T-cell (primary cell): Measurements from ENCODE around the gene LRRC73. TPM values are rescaled to one million over a fixed set of nuclear protein-coding genes. Genes with fewer than 3 reads are reported as not detected.
"Not testable (repeated sequence)": the region's sequence is repeated elsewhere in the genome, so short reads cannot be mapped to it uniquely, and the experiment has no call there.

ENCODE experiments used
- ATAC-seq, 4 experiments: fragments of 200-7000 bp in 3 of 4; fragments of 150-1000 bp in 1 of 4; cut with Tn5 transposase; replicated peaks in 1 of 4; 1 replicate in 3 of 4; 2 replicates in 1 of 4; pipeline ENCODE4 v1.10.0; 2021; ENCODE audit warnings: moderate library complexity in 3 of 4, mild to moderate bottlenecking in 2 of 4, moderate number of reproducible peaks in 1 of 4
- CTCF ChIA-PET, 2 donors: fragments of 300-600 bp; sonication (Branson Sonifier 250); formaldehyde crosslinking; loops; one replicate each; lab custom pipeline; 2022; ENCODE audit warnings: antibody characterized with exemption in 2 of 2; lab: Charles Lee
- POLR2A ChIA-PET, 2 donors: fragments of 300-600 bp; sonication (Branson Sonifier 250); formaldehyde crosslinking; loops; one replicate each; lab custom pipeline; 2022; ENCODE audit warnings: antibody characterized with exemption in 2 of 2; lab: Charles Lee
- DNase-seq, 35 experiments: peaks; one replicate each; pipeline versions ENCODE4 v3.0.0 to v3.0.0-alpha.2; 2013 to 2023
- H3K27ac ChIP-seq: one replicate; pipeline ENCODE4 v1.5.1; 2013; ENCODE audit warnings: low read length
- H3K27me3 ChIP-seq, 2 experiments: replicated peaks in 1 of 2; 1 replicate in 1 of 2; 2 replicates in 1 of 2; pipeline versions ENCODE4 v1.6.1 to v1.7.0; 2013; ENCODE audit warnings: low read length in 1 of 2, mixed read lengths in 1 of 2; ENCODE audit not compliant: control insufficient read depth in 2 of 2, insufficient read depth in 2 of 2; ENCODE audit errors: extremely low read depth in 1 of 2
- H3K36me3 ChIP-seq, 2 donors: 1 replicate in 1 of 2; 2 replicates in 1 of 2; pipeline versions ENCODE4 v1.6.1 to v1.7.0; 2013; ENCODE audit warnings: low read length in 1 of 2; ENCODE audit not compliant: control insufficient read depth in 2 of 2, insufficient read depth in 1 of 2; ENCODE audit errors: extremely low read depth in 1 of 2
- H3K4me1 ChIP-seq, 2 experiments: 1 replicate in 1 of 2; 2 replicates in 1 of 2; pipeline versions ENCODE4 v1.6.1 to v1.7.0; 2013; ENCODE audit warnings: low read length in 2 of 2, mixed read lengths in 1 of 2; ENCODE audit not compliant: insufficient read depth in 2 of 2, control insufficient read depth in 1 of 2; ENCODE audit errors: extremely low read depth in 1 of 2
- H3K4me3 ChIP-seq, 2 donors: 1 replicate in 1 of 2; 2 replicates in 1 of 2; pipeline versions ENCODE4 v1.5.1 to v1.7.0; 2013; ENCODE audit warnings: mild to moderate bottlenecking in 2 of 2, low read length in 1 of 2, moderate library complexity in 1 of 2; ENCODE audit not compliant: control insufficient read depth in 1 of 2; ENCODE audit errors: extremely low read depth in 1 of 2
- H3K9me3 ChIP-seq: 2 replicates; pipeline ENCODE4 v1.7.0; 2013
- H3K27ac Mint-ChIP-seq, 2 donors: one replicate each; pipeline ENCODE4 v1.8.0; 2020 to 2021; ENCODE audit warnings: mild to moderate bottlenecking in 2 of 2, mixed read lengths in 2 of 2
- H3K27me3 Mint-ChIP-seq, 2 donors: one replicate each; pipeline ENCODE4 v1.8.0; 2021 to 2022; ENCODE audit warnings: mixed read lengths in 2 of 2
- H3K36me3 Mint-ChIP-seq: one replicate; pipeline ENCODE4 v1.8.0; 2021; ENCODE audit warnings: mixed read lengths
- H3K4me1 Mint-ChIP-seq, 3 donors: one replicate each; pipeline ENCODE4 v1.8.0; 2020 to 2022; ENCODE audit warnings: mixed read lengths in 3 of 3, mild to moderate bottlenecking in 1 of 3
- H3K4me3 Mint-ChIP-seq, 3 donors: one replicate each; pipeline ENCODE4 v1.8.0; 2020 to 2022; ENCODE audit warnings: mild to moderate bottlenecking in 3 of 3, mixed read lengths in 3 of 3, moderate library complexity in 3 of 3
- H3K9me3 Mint-ChIP-seq, 3 donors: one replicate each; pipeline ENCODE4 v1.8.0; 2020 to 2022; ENCODE audit warnings: mixed read lengths in 3 of 3
- WGBS: methylation state at CpG from one replicate; pipeline ENCODE4 v1.1.5; 2013; ENCODE audit warnings: missing lambda C conversion rate; ENCODE audit not compliant: insufficient coverage; 5-methylcytosine and 5-hydroxymethylcytosine counted together
- total RNA-seq, 35 experiments: library from RNA in 6 of 35; stranded (reverse) in 6 of 35; fragments of 120-200 nt in 1 of 35; gene quantifications; one replicate each; pipeline versions ENCODE4 v1.2.1 to v1.2.4 and lab custom pipeline; 2013 to 2026

Gene LRRC73
- total RNA-seq, 5 donors from 2014 or later (not counting 1 experiment from before 2014, with no cell fraction given), result 0.53 to 0.95 (median 0.76) TPM; not detected in 2

DNA sequence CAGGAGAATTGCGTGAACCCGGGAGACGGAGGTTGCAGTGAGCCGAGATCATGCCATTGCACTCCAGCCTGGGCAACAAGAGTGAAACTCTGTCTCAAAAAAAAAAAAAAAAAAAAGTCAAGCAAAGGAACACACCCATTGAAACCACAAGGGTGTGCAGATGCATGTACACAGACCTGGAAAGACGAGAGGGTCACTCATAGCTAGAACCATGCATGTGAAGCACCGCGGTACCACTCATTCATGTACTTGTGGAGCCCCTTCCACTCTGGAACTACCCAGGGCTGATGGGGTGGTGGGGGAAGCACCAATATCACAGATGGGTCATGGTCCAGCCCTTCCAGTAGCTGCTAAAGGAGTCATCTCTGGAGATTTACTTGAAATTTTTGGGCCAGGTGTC is 40.2 kb downstream of the LRRC73 start:
- Histone ChIP-seq H3K4me3 (no peak overlapping the region), H3K4me1 (no peaks in the 10 kb centered on the region), H3K9me3 (no peaks in the 10 kb centered on the region), H3K27ac (no peak overlapping the region), H3K36me3 (no peaks in the 10 kb centered on the region), H3K27me3 (peaks cover 0 to 47% of the 10 kb centered on the region in 2 experiments)
- Mint-ChIP-seq H3K27ac (no peak overlapping the region), H3K4me1 (no peaks in the 10 kb centered on the region), H3K36me3 (no peaks in the 10 kb centered on the region), H3K4me3 (no peak overlapping the region), H3K9me3 (no peaks in the 10 kb centered on the region), H3K27me3 (peaks cover 17 to 36% of the 10 kb centered on the region in 2 donors)
- DNase-seq (no peak), ATAC-seq (no peak)
- ChIA-PET POLR2A (interaction anchor here in 1 of 2 donors (0.7 kb wide), 1 partner anchor 31 kb away, joined by 3 read pairs; no protein-coding TSS in a partner anchor), CTCF (interaction anchor here in 1 of 2 donors (0.9 kb wide), 1 partner anchor 42 kb away, joined by 5 read pairs; the partner anchor contains the start of gene ABCC10)
- WGBS, result 65% methylated on average over 6 of the region's 7 CpGs

DNA sequence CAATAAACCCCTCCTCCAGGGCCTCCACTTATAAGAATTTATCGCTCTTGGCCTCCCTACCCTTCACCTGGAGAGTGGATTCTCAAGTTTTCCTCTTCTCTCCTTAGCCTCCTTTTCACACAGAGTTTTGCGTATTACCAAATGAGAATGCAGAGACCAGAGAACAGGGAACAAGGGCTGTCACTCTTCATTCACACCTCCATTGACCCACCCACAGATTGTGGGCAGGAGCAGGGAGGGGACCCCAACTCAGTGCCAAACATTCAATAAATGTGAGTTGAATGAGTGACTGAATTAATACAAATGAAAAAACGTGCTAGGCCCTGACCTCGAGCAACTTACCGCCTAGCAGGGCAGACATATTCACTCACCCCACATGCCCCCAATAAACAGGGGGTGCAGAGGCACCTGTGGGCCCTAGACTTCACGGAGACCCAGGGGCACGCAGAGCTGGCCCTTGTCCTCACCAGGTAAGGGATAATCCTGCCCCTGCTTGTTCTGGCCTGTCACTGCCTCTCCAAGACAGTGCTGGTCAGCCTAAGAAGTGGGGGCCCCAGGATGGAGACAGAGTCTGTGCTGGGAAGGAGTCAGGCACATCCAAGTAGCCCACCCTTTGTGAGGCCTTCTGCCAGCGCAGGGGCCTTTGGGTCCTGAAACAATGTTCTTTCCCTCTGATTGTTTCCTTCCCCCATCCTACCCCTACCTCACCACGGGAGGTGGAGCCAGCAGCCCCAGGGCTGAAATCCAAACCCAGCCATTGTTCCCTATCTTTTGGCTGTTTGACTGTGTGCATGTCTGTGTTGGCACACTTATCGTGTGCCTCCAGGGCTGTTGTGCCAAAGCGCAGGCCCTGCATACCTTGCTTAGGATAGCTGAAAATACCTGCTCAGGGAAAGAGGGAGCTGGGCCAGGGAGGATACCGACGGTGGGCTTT is 41.1 kb downstream of the LRRC73 start:
- no peak overlapping the region for H3K4me3 ChIP-seq
- no peak for DNase-seq
- Mint-ChIP-seq H3K36me3 (no peaks in the 10 kb centered on the region), H3K4me3 (no peak overlapping the region), H3K27me3 (peaks cover 17 to 41% of the 10 kb centered on the region in 2 donors), H3K27ac (no peak overlapping the region), H3K4me1 (no peaks in the 10 kb centered on the region), H3K9me3 (no peaks in the 10 kb centered on the region)
- 92% methylated on average over 6 of the region's 13 CpGs for WGBS
- H3K27ac ChIP-seq, result no peak overlapping the region
- no peak for ATAC-seq
- no peaks in the 10 kb centered on the region for H3K4me1 ChIP-seq
- POLR2A ChIA-PET, result no interaction called here
- H3K27me3 ChIP-seq, result peaks cover 0 to 55% of the 10 kb centered on the region in 2 experiments
- no peaks in the 10 kb centered on the region for H3K9me3 ChIP-seq
- no peaks in the 10 kb centered on the region for H3K36me3 ChIP-seq
- CTCF ChIA-PET, result interaction anchor here in 1 of 2 donors (0.9 kb wide), 1 partner anchor 42 kb away, joined by 5 read pairs; the partner anchor contains the start of gene ABCC10

DNA sequence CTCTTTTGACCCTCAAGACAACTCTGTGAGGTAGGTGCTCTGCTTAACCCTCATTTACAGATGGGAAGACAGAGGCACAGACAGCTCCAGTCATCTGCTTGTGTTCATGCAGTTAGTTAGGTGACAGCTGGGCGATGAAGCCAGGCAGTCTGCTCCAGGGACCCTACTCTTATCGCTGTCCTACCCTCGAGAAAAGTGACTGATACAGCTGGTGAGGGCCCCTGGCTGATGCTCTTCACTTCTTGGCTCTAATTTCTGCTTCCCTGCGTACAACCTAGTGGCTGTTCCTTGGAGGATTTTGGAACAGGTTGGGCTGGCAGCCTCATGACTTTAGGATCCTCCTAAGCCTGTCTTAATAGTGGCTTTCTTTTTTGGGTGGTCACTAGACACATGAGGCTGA is 41.9 kb downstream of the LRRC73 start:
- Mint-ChIP-seq H3K4me3 (no peak overlapping the region), H3K27ac (no peak overlapping the region), H3K36me3 (no peaks in the 10 kb centered on the region), H3K4me1 (no peaks in the 10 kb centered on the region), H3K27me3 (peaks cover 18 to 47% of the 10 kb centered on the region in 2 donors), H3K9me3 (no peaks in the 10 kb centered on the region)
- ATAC-seq (no peak), DNase-seq (no peak)
- 87% methylated on average over 3 of the region's 4 CpGs for WGBS
- no peak overlapping the region for H3K4me3 ChIP-seq
- no peaks in the 10 kb centered on the region for H3K36me3 ChIP-seq
- H3K27ac ChIP-seq, result no peak overlapping the region
- peaks cover 0 to 58% of the 10 kb centered on the region in 2 experiments for H3K27me3 ChIP-seq
- CTCF ChIA-PET, result no interaction called here
- H3K4me1 ChIP-seq, result no peaks in the 10 kb centered on the region
- no peaks in the 10 kb centered on the region for H3K9me3 ChIP-seq
- POLR2A ChIA-PET, result no interaction called here

DNA sequence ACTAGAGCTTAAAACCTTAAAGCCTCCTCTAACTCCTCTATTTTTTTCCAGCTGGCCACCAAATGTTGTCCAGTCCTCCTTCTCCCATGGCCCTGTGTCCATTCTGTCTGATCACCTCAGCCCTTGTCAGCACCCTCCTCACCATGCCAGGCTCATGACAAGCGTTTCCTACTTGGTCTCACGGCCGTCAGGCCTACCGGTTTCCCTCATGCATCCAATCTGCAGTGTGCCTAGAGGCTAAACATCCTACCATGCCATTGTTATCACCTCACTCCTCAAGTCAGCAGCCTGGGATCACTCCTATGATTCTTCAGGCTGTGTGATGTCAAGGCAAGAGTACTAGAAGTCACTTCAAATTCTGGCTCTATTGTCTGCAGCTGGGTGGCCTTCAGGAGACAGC is 42.4 kb downstream of the LRRC73 start:
- DNase-seq (no peak), ATAC-seq (no peak)
- no peaks in the 10 kb centered on the region for H3K9me3 Mint-ChIP-seq
- no peaks in the 10 kb centered on the region for H3K4me1 ChIP-seq
- no peak overlapping the region for H3K27ac ChIP-seq
- H3K36me3 ChIP-seq, result no peaks in the 10 kb centered on the region
- H3K9me3 ChIP-seq, result no peaks in the 10 kb centered on the region
- H3K36me3 Mint-ChIP-seq, result no peaks in the 10 kb centered on the region
- CTCF ChIA-PET, result no interaction called here
- WGBS, result 83% methylated on average over 1 of the region's 4 CpGs
- POLR2A ChIA-PET, result no interaction called here
- peaks cover 0 to 59% of the 10 kb centered on the region in 2 experiments for H3K27me3 ChIP-seq
- no peak overlapping the region for H3K4me3 ChIP-seq
- no peak overlapping the region for H3K27ac Mint-ChIP-seq
- H3K4me1 Mint-ChIP-seq, result no peaks in the 10 kb centered on the region
- peaks cover 22 to 50% of the 10 kb centered on the region in 2 donors for H3K27me3 Mint-ChIP-seq
- H3K4me3 Mint-ChIP-seq, result no peak overlapping the region

DNA sequence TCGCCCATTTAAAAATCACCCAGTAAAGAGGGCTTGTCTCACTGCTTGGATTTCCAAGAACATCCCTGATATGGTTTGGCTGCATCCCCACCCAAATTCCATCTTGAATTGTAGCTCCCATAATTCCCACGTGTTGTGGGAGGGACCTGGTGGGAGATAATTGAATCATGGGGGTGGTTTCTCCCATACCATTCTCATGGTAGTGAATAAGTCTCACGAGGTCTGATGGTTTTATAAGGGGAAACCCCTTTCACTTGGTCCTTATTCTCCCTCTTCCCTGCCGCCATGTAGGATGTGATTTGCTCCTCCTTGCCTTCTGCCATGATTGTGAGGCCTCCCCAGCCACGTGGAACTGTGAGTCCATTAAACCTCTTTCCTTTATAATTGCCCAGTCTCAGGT is 42.9 kb downstream of the LRRC73 start:
- H3K27ac Mint-ChIP-seq, H3K9me3 Mint-ChIP-seq, H3K27ac ChIP-seq, H3K4me3 Mint-ChIP-seq, H3K4me1 ChIP-seq, H3K9me3 ChIP-seq, ATAC-seq, H3K4me3 ChIP-seq, H3K36me3 ChIP-seq, CTCF ChIA-PET, DNase-seq, POLR2A ChIA-PET, H3K4me1 Mint-ChIP-seq, H3K36me3 Mint-ChIP-seq: not testable (repeated sequence)
- peaks cover 0 to 59% of the 10 kb centered on the region in 2 experiments for H3K27me3 ChIP-seq
- 13% methylated on average over 1 of the region's 5 CpGs for WGBS
- H3K27me3 Mint-ChIP-seq, result peaks cover 27 to 55% of the 10 kb centered on the region in 2 donors

DNA sequence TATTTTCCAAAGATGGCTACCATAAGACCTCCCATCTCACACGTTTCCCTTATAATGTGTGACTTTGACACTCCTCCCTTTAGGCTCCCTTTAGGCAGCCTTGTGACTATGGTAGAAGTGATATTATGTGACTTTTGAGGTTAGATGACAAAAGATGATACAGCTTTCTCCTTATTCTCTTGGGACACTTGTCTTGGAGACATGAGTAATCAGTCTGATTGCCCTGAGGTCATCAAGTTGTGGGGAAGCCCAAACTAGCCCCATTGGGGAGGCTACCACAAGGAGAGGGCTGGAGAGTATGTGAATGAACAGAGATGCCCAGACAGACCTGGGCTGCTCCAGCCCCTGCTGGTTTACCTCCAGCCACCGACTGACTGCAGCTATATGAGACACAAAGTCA is 44.2 kb downstream of the LRRC73 start:
- ATAC-seq (no peak), DNase-seq (no peak)
- H3K36me3 ChIP-seq, result no peaks in the 10 kb centered on the region
- ChIA-PET POLR2A (no interaction called here), CTCF (no interaction called here)
- no peak overlapping the region for H3K4me3 ChIP-seq
- no peaks in the 10 kb centered on the region for H3K4me1 Mint-ChIP-seq
- no CpG with 5 or more reads among the region's 2 CpGs for WGBS
- peaks cover 0 to 63% of the 10 kb centered on the region in 2 experiments for H3K27me3 ChIP-seq
- no peaks in the 10 kb centered on the region for H3K9me3 ChIP-seq
- H3K27ac Mint-ChIP-seq, result no peak overlapping the region
- no peaks in the 10 kb centered on the region for H3K36me3 Mint-ChIP-seq
- H3K27me3 Mint-ChIP-seq, result peaks cover 30 to 54% of the 10 kb centered on the region in 2 donors
- H3K4me3 Mint-ChIP-seq, result no peak overlapping the region
- H3K9me3 Mint-ChIP-seq, result no peaks in the 10 kb centered on the region
- no peak overlapping the region for H3K27ac ChIP-seq
- no peaks in the 10 kb centered on the region for H3K4me1 ChIP-seq
